ENCODE results near the gene S1PR2. TPM values are rescaled to one million over a fixed set of nuclear protein-coding genes. Genes with fewer than 3 reads are reported as not detected.
"Not testable (repeated sequence)": the region's sequence is repeated elsewhere in the genome, so short reads cannot be mapped to it uniquely, and the experiment has no call there.

S1PR2 gene
- total RNA-seq, 1 donor from 2014 or later = 24.3 TPM

DNA sequence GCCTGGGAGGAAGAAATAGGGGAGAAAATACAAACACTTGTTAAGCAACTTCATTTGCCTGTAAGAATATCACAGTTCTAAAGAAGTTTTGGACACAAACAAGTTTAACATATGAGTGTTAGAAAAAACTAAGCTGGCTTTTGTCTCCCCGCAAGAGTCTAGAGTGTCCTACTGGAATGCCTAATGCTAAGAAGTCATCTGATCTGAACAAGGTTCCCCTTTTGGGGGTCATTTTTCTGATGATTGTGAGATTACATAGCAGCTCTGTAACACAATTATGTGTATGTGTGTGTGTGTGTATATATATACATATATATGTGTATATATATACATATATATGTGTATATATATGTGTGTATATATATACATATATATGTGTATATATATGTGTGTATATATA, 49.1 kb downstream of the S1PR2 start:
- TF ChIP-seq, protein P1, sequence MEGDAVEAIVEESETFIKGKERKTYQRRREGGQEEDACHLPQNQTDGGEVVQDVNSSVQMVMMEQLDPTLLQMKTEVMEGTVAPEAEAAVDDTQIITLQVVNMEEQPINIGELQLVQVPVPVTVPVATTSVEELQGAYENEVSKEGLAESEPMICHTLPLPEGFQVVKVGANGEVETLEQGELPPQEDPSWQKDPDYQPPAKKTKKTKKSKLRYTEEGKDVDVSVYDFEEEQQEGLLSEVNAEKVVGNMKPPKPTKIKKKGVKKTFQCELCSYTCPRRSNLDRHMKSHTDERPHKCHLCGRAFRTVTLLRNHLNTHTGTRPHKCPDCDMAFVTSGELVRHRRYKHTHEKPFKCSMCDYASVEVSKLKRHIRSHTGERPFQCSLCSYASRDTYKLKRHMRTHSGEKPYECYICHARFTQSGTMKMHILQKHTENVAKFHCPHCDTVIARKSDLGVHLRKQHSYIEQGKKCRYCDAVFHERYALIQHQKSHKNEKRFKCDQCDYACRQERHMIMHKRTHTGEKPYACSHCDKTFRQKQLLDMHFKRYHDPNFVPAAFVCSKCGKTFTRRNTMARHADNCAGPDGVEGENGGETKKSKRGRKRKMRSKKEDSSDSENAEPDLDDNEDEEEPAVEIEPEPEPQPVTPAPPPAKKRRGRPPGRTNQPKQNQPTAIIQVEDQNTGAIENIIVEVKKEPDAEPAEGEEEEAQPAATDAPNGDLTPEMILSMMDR (IDR thresholded peaks at IDR 0.05) = no peak
- Histone ChIP-seq H3K27me3 (no peaks in the 10 kb centered on the region), H3K4me3 (no peak overlapping the region), H3K9me3 (no peaks in the 10 kb centered on the region), H3K4me1 (no peaks in the 10 kb centered on the region), H3K36me3 (peaks cover 28 to 52% of the 10 kb centered on the region in 2 donors), H3K27ac (no peak overlapping the region)
- no peak for DNase-seq (ENCODE audit: low spot score in 2 of 2)
- intact Hi-C loops (cut with DNase I) = no loop called here

- H3K36me3 ChIP-seq = peaks cover 22 to 58% of the 10 kb centered on the region in 2 donors
- no peaks in the 10 kb centered on the region for H3K4me1 ChIP-seq
- TF ChIP-seq, protein P1 (IDR thresholded peaks at IDR 0.05) = no peak
- no peaks in the 10 kb centered on the region for H3K27me3 ChIP-seq
- H3K9me3 ChIP-seq = no peaks in the 10 kb centered on the region
- DNase-seq (ENCODE audit: low spot score in 2 of 2) = no peak
- intact Hi-C loops (cut with DNase I) = no loop called here
- no peak overlapping the region for H3K4me3 ChIP-seq
- H3K27ac ChIP-seq = no peak overlapping the region
Observed at GRCh38 chr19:10180459-10180858, 50.7 kb downstream of the S1PR2 start.

DNA sequence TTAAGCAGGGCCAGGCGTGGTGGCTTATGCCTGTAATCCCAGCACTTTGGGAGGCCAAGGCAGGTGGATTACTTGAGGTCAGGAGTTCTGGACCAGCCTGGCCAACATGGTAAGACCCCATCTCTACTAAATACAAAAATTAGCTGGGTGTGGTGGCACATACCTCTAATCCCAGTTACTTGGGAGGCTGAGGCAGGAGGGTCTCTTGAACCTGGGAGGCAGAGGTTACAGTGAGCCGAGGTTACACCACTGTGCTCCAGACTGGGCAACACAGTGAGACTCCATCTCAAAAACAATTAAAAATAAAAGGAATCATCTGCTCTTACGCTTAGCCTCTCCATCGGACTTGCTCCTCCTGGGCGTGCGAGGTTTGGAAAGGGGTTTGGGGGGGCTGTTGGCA, 51.1 kb downstream of the S1PR2 start:
- H3K4me1 ChIP-seq; H3K4me3 ChIP-seq; H3K27ac ChIP-seq; DNase-seq (ENCODE audit: low spot score in 2 of 2); H3K9me3 ChIP-seq; H3K27me3 ChIP-seq; intact Hi-C loops (cut with DNase I): not testable (repeated sequence)
- H3K36me3 ChIP-seq = peaks cover 21 to 62% of the 10 kb centered on the region in 2 donors

DNA sequence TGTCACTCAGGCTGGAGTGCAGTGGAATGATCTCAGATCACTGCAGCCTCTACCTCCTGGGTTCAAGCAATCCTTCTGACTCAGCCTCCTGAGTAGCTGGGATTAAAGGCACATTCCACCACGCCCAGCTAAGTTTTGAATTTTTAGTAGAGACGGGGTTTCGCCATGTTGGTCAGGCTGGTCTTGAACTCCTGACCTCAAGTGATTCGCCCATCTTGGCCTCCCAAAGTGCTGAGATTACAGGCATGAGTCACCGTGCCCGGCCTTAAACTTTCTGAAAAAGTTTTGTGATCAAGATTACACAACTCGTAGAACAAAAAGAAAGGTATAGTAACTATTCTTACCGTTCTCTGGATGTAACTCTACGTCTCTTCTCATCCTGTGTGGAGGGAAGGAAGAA, 57.6 kb downstream of the S1PR2 start:
- no peak for DNase-seq (ENCODE audit: low spot score in 2 of 2)
- Histone ChIP-seq H3K4me3 (no peak overlapping the region), H3K4me1 (no peaks in the 10 kb centered on the region), H3K27me3 (no peaks in the 10 kb centered on the region), H3K27ac (no peak overlapping the region), H3K9me3 (no peaks in the 10 kb centered on the region), H3K36me3 (peaks cover 18 to 73% of the 10 kb centered on the region in 2 donors)
- intact Hi-C loops (cut with DNase I) = no loop called here
- TF ChIP-seq, protein P1 (IDR thresholded peaks at IDR 0.05) = no peak

Other genes with a start within 250 kb of the S1PR2 start
- gene COL5A3, start 220.8 kb downstream of the S1PR2 start, total RNA-seq = 13.6 TPM
- gene RDH8, start 217.8 kb downstream of the S1PR2 start, total RNA-seq = not detected
- 98.0 TPM for gene SHFL, start 145.0 kb downstream of the S1PR2 start, total RNA-seq
- not detected for gene ANGPTL6, start 128.7 kb downstream of the S1PR2 start, total RNA-seq
- gene PPAN, start 125.0 kb downstream of the S1PR2 start, total RNA-seq = not detected
- gene P2RY11, start 119.6 kb downstream of the S1PR2 start, total RNA-seq = 10.5 TPM
- gene EIF3G, start 111.4 kb downstream of the S1PR2 start, total RNA-seq = 241 TPM
- gene DNMT1, start 36.4 kb downstream of the S1PR2 start, total RNA-seq = 54.0 TPM
- 72.9 TPM for gene MRPL4, start 20.9 kb upstream of the S1PR2 start, total RNA-seq
- 74.8 TPM for gene ICAM1, start 39.8 kb upstream of the S1PR2 start, total RNA-seq
- not detected for gene ICAM4, start 55.6 kb upstream of the S1PR2 start, total RNA-seq
- gene ICAM5, start 58.6 kb upstream of the S1PR2 start, total RNA-seq = 2.2 TPM
- not detected for gene ZGLP1, start 78.5 kb upstream of the S1PR2 start, total RNA-seq
- gene FDX2, start 84.7 kb upstream of the S1PR2 start, total RNA-seq = 16.8 TPM
- gene RAVER1, start 102.2 kb upstream of the S1PR2 start, total RNA-seq = 51.8 TPM
- 0.11 TPM for gene ICAM3, start 108.3 kb upstream of the S1PR2 start, total RNA-seq
- gene TYK2, start 149.2 kb upstream of the S1PR2 start, total RNA-seq = 80.7 TPM
- 183 TPM for gene CDC37, start 172.2 kb upstream of the S1PR2 start, total RNA-seq
- 59.9 TPM for gene PDE4A, start 189.2 kb upstream of the S1PR2 start, total RNA-seq